ENCODE measurements around the gene ALDH7A1. TPM values are rescaled to one million over a fixed set of nuclear protein-coding genes. Genes with fewer than 3 reads are reported as not detected.

ALDH7A1 gene
- total and polyA plus RNA-seq, 2 donors (not counting 1 experiment from before 2014, with no cell fraction given) = 0.78 to 3.3 TPM

GRCh38 chr5:126640866-126641265 lies 45.8 kb upstream of the ALDH7A1 start:
- no peak overlapping the region for H2AFZ ChIP-seq (ENCODE audit: insufficient read depth, low read depth, low read length, poor library complexity, severe bottlenecking)
- no peak overlapping the region for H3K9ac ChIP-seq (ENCODE audit: low read length)
- peaks cover 0 to 12% (median 8%) of the 10 kb centered on the region in 3 donors for H3K9me3 ChIP-seq (ENCODE audit: control extremely low read depth in 1 of 3, control insufficient read depth in 2 of 3, insufficient read depth in 1 of 3, low read length in 2 of 3)
- H3K4me2 ChIP-seq (replicated peaks; ENCODE audit: low read depth, low read length, poor library complexity, severe bottlenecking) = no peak overlapping the region
- no peak overlapping the region for H3K27ac Mint-ChIP-seq
- no peaks in the 10 kb centered on the region for H3K4me1 ChIP-seq (ENCODE audit: control insufficient read depth in 2 of 2, insufficient read depth in 2 of 2, low read length in 2 of 2)
- no peaks in the 10 kb centered on the region for H3K79me2 ChIP-seq (ENCODE audit: control insufficient read depth, insufficient read depth, low read length)
- DNase-seq = no peak
- no peaks in the 10 kb centered on the region for H3K27me3 Mint-ChIP-seq
- no peaks in the 10 kb centered on the region for H3K36me3 ChIP-seq (replicated peaks in 1 of 2; ENCODE audit: control extremely low read depth in 1 of 2, control insufficient read depth in 1 of 2, extremely low read depth in 1 of 2, insufficient read depth in 2 of 2, low read length in 1 of 2)
- POLR2A ChIA-PET = no interaction called here
- H3K27me3 ChIP-seq (replicated peaks in 1 of 4; ENCODE audit: control extremely low read depth in 1 of 4, control insufficient read depth in 3 of 4, insufficient read depth in 4 of 4, low read length in 3 of 4) = no peaks in the 10 kb centered on the region
- intact Hi-C loops (cut with micrococcal nuclease) = no loop called here
- H3K27ac ChIP-seq (ENCODE audit: low read length in 2 of 2) = no peak overlapping the region
- WGBS (ENCODE audit: insufficient coverage) = no CpG with 5 or more reads among the region's 1 CpG
- TF ChIP-seq EZH2 (IDR thresholded peaks at IDR 0.05; ENCODE audit: borderline replicate concordance, insufficient read depth, low read depth, low read length, poor library complexity, severe bottlenecking) (no peak), CTCF (IDR thresholded peaks at IDR 0.05) (no peak)
- no peak overlapping the region for H3K4me3 ChIP-seq (ENCODE audit: control extremely low read depth in 1 of 5, extremely low read depth in 1 of 5, insufficient read depth in 1 of 5, low read depth in 2 of 5, low read length in 4 of 5)
- H3K4me1 Mint-ChIP-seq = peaks cover 2% of the 10 kb centered on the region
- H3K9me3 Mint-ChIP-seq (ENCODE audit: insufficient read depth) = peaks cover 4% of the 10 kb centered on the region
- no peak for ATAC-seq (ENCODE audit: low read depth)
- no peak overlapping the region for H3K4me3 Mint-ChIP-seq
- CTCF ChIA-PET = interaction anchor here (0.6 kb wide), 2 partner anchors 102 to 1532 kb away, joined by 3 read pairs; no protein-coding TSS in a partner anchor
- H4K20me1 ChIP-seq (ENCODE audit: control insufficient read depth, insufficient read depth, low read length, poor library complexity, severe bottlenecking) = no peaks in the 10 kb centered on the region

DNA sequence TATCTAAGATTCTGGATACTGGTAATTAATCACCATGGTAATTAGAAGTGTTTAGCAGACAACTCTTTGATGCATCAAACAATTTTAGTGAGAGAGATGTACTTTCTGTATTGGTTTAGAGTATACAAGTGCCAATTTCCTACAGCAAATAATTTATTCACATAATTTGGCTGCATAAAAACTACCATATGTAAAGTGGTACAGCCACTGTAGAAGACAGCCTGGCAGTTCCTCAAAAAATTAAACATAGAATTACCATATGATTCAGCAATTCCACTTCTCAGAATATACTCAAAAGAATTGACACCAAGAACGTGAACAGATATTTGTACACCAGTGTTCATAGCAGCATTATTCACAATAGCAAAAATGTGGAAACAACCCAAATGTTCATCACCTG lies 41.9 kb upstream of the ALDH7A1 start:
- Mint-ChIP-seq H3K4me3 (no peak overlapping the region), H3K27me3 (no peaks in the 10 kb centered on the region), H3K27ac (no peak overlapping the region), H3K9me3 (ENCODE audit: insufficient read depth) (no peaks in the 10 kb centered on the region), H3K4me1 (peaks cover 2% of the 10 kb centered on the region)
- no peaks in the 10 kb centered on the region for H3K79me2 ChIP-seq (ENCODE audit: control insufficient read depth, insufficient read depth, low read length)
- H3K9me3 ChIP-seq (ENCODE audit: control extremely low read depth in 1 of 3, control insufficient read depth in 2 of 3, insufficient read depth in 1 of 3, low read length in 2 of 3) = no peaks in the 10 kb centered on the region
- DNase-seq = no peak
- H3K4me2 ChIP-seq (replicated peaks; ENCODE audit: low read depth, low read length, poor library complexity, severe bottlenecking) = no peak overlapping the region
- ChIA-PET CTCF (no interaction called here), POLR2A (no interaction called here)
- no peak overlapping the region for H3K27ac ChIP-seq (ENCODE audit: low read length in 2 of 2)
- H2AFZ ChIP-seq (ENCODE audit: insufficient read depth, low read depth, low read length, poor library complexity, severe bottlenecking) = no peak overlapping the region
- no peaks in the 10 kb centered on the region for H3K4me1 ChIP-seq (ENCODE audit: control insufficient read depth in 2 of 2, insufficient read depth in 2 of 2, low read length in 2 of 2)
- no peaks in the 10 kb centered on the region for H3K27me3 ChIP-seq (replicated peaks in 1 of 4; ENCODE audit: control extremely low read depth in 1 of 4, control insufficient read depth in 3 of 4, insufficient read depth in 4 of 4, low read length in 3 of 4)
- H3K36me3 ChIP-seq (replicated peaks in 1 of 2; ENCODE audit: control extremely low read depth in 1 of 2, control insufficient read depth in 1 of 2, extremely low read depth in 1 of 2, insufficient read depth in 2 of 2, low read length in 1 of 2) = no peaks in the 10 kb centered on the region
- intact Hi-C loops (cut with micrococcal nuclease) = no loop called here
- no peak overlapping the region for H3K4me3 ChIP-seq (ENCODE audit: control extremely low read depth in 1 of 5, extremely low read depth in 1 of 5, insufficient read depth in 1 of 5, low read depth in 2 of 5, low read length in 4 of 5)
- no peaks in the 10 kb centered on the region for H4K20me1 ChIP-seq (ENCODE audit: control insufficient read depth, insufficient read depth, low read length, poor library complexity, severe bottlenecking)
- no CpG with 5 or more reads among the region's 1 CpG for WGBS (ENCODE audit: insufficient coverage)
- TF ChIP-seq EZH2 (IDR thresholded peaks at IDR 0.05; ENCODE audit: borderline replicate concordance, insufficient read depth, low read depth, low read length, poor library complexity, severe bottlenecking) (no peak), CTCF (IDR thresholded peaks at IDR 0.05) (no peak)
- H3K9ac ChIP-seq (ENCODE audit: low read length) = no peak overlapping the region
- no peak for ATAC-seq (ENCODE audit: low read depth)

Measured in B cell (primary cell).